Osteoblast (primary cell): ENCODE results near the gene PKP3. TPM values are rescaled to one million over a fixed set of nuclear protein-coding genes. Genes with fewer than 3 reads are reported as not detected.

Experiments used
- DNase-seq: peaks from one replicate; pipeline ENCODE4 v3.0.0; 2011; ENCODE audit warnings: low spot score, mixed read lengths; ENCODE audit not compliant: insufficient read length; ENCODE audit errors: missing footprints
- H2AFZ ChIP-seq: 2 replicates; pipeline ENCODE4 v1.6.0; 2011; ENCODE audit warnings: mild to moderate bottlenecking, low read length
- H3K27ac ChIP-seq: 2 replicates; pipeline ENCODE4 v1.5.1; 2011; ENCODE audit warnings: mild to moderate bottlenecking, low read depth, low read length, moderate library complexity
- H3K27me3 ChIP-seq: 2 replicates; pipeline ENCODE4 v1.6.0; 2012; ENCODE audit warnings: mild to moderate bottlenecking, control low read depth, inconsistent platforms, low read length, moderate library complexity; ENCODE audit not compliant: insufficient read depth
- H3K36me3 ChIP-seq: 2 replicates; pipeline ENCODE4 v1.5.1; 2011; ENCODE audit warnings: mild to moderate bottlenecking, low read length, control low read depth, moderate library complexity; ENCODE audit not compliant: insufficient read depth
- H3K4me1 ChIP-seq: 2 replicates; pipeline ENCODE4 v1.5.1; 2011; ENCODE audit warnings: mild to moderate bottlenecking, low read length, control low read depth, moderate library complexity; ENCODE audit not compliant: insufficient read depth
- H3K4me2 ChIP-seq: 2 replicates; pipeline ENCODE4 v1.6.0; 2011; ENCODE audit warnings: mild to moderate bottlenecking, low read length; ENCODE audit not compliant: insufficient read depth
- H3K4me3 ChIP-seq: fragments of 200-600 bp; sonication (generic); 3 replicates; pipeline ENCODE4 v1.5.1; 2012; ENCODE audit warnings: mild to moderate bottlenecking, low read length, inconsistent platforms; ENCODE audit not compliant: insufficient read depth
- H3K79me2 ChIP-seq: 2 replicates; pipeline ENCODE4 v1.6.0; 2012; ENCODE audit warnings: mild to moderate bottlenecking, low read length, control low read depth, inconsistent platforms; ENCODE audit not compliant: insufficient read depth
- H3K9me3 ChIP-seq: 2 replicates; pipeline ENCODE4 v1.5.1; 2011; ENCODE audit warnings: low read depth, low read length, control low read depth
- H4K20me1 ChIP-seq: 2 replicates; pipeline ENCODE4 v1.6.0; 2012; ENCODE audit warnings: mild to moderate bottlenecking, low read length, control low read depth; ENCODE audit not compliant: insufficient read depth
- CTCF ChIP-seq: IDR thresholded peaks from 2 replicates; pipeline ENCODE4 v1.5.1; 2011; ENCODE audit warnings: mild to moderate bottlenecking, low read depth, low read length, moderate library complexity; ENCODE audit errors: extremely low read depth
- total RNA-seq: library from RNA; depleted of rRNA; stranded (reverse); fragments of >200 nt; gene quantifications from 2 replicates; pipeline ENCODE4 v1.2.3, GENCODE V29; 2012

The PKP3 gene
- total RNA-seq, 1 donor, result 2.5 TPM

GRCh38 chr11:425301-425700 lies 31.3 kb downstream of the PKP3 start:
- Histone ChIP-seq H3K4me1 (no peaks in the 10 kb centered on the region), H3K27me3 (peaks cover 8% of the 10 kb centered on the region), H4K20me1 (no peaks in the 10 kb centered on the region), H2AFZ (no peak overlapping the region), H3K4me3 (no peak overlapping the region), H3K36me3 (no peaks in the 10 kb centered on the region), H3K79me2 (no peaks in the 10 kb centered on the region), H3K4me2 (no peak overlapping the region), H3K27ac (no peak overlapping the region), H3K9me3 (no peaks in the 10 kb centered on the region)
- no peak for TF ChIP-seq CTCF
- no peak for DNase-seq

- H3K27ac ChIP-seq, result no peak overlapping the region
- DNase-seq, result no peak
- H3K27me3 ChIP-seq, result peaks cover 8% of the 10 kb centered on the region
- H3K4me2 ChIP-seq, result no peak overlapping the region
- no peaks in the 10 kb centered on the region for H3K79me2 ChIP-seq
- no peaks in the 10 kb centered on the region for H3K9me3 ChIP-seq
- no peak for TF ChIP-seq CTCF
- H3K4me1 ChIP-seq, result no peaks in the 10 kb centered on the region
- no peaks in the 10 kb centered on the region for H4K20me1 ChIP-seq
- H2AFZ ChIP-seq, result no peak overlapping the region
- no peaks in the 10 kb centered on the region for H3K36me3 ChIP-seq
- H3K4me3 ChIP-seq, result no peak overlapping the region
Observed at GRCh38 chr11:426851-427250, 32.8 kb downstream of the PKP3 start.

- Histone ChIP-seq H3K36me3 (no peaks in the 10 kb centered on the region), H3K4me1 (no peaks in the 10 kb centered on the region), H3K4me2 (no peak overlapping the region), H3K4me3 (no peak overlapping the region), H3K79me2 (no peaks in the 10 kb centered on the region), H3K27me3 (peaks cover 8% of the 10 kb centered on the region), H2AFZ (no peak overlapping the region), H3K27ac (no peak overlapping the region), H3K9me3 (no peaks in the 10 kb centered on the region), H4K20me1 (no peaks in the 10 kb centered on the region)
- DNase-seq, result no peak
- TF ChIP-seq CTCF, result no peak
Observed at GRCh38 chr11:428295-428694, 34.3 kb downstream of the PKP3 start.

- Histone ChIP-seq H3K79me2 (no peaks in the 10 kb centered on the region), H3K9me3 (no peaks in the 10 kb centered on the region), H3K4me3 (no peak overlapping the region), H3K27me3 (peaks cover 4% of the 10 kb centered on the region), H3K4me2 (no peak overlapping the region), H4K20me1 (no peaks in the 10 kb centered on the region), H3K36me3 (no peaks in the 10 kb centered on the region), H3K27ac (no peak overlapping the region), H2AFZ (no peak overlapping the region), H3K4me1 (no peaks in the 10 kb centered on the region)
- DNase-seq, result no peak
- TF ChIP-seq CTCF, result no peak
Observed at GRCh38 chr11:429391-429790, 35.4 kb downstream of the PKP3 start.
